ENCODE results near the gene CTNNA3. TPM values are rescaled to one million over a fixed set of nuclear protein-coding genes. Genes with fewer than 3 reads are reported as not detected.
"Not testable (repeated sequence)": the region's sequence is repeated elsewhere in the genome, so short reads cannot be mapped to it uniquely, and the experiment has no call there.

CTNNA3 gene
- total RNA-seq, 4 donors from 2014 or later, result 0.04 to 0.19 (median 0.11) TPM

DNA sequence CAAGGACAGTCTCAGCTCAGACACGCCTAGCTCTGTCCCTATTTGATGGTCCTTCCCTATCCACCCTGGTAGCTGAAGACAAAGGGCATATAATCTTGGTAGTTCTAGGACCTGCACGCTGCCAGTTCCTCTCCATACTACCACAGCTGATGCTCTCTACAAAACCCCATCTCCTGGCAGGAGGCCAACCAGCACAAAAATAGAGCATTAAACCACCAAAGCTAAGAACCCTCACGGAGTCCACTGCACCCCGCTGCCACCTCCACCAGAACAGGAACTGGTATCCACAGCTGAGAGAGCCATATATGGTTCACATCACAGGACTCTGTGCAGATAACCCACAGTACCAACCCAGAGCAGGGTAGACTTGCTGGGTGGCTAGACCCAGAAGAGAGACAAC is 470.8 kb downstream of the CTNNA3 start:
- WGBS, 2 donors, result 92% methylated on average over 4 of the region's 4 CpGs
- TF ChIP-seq, protein P1, sequence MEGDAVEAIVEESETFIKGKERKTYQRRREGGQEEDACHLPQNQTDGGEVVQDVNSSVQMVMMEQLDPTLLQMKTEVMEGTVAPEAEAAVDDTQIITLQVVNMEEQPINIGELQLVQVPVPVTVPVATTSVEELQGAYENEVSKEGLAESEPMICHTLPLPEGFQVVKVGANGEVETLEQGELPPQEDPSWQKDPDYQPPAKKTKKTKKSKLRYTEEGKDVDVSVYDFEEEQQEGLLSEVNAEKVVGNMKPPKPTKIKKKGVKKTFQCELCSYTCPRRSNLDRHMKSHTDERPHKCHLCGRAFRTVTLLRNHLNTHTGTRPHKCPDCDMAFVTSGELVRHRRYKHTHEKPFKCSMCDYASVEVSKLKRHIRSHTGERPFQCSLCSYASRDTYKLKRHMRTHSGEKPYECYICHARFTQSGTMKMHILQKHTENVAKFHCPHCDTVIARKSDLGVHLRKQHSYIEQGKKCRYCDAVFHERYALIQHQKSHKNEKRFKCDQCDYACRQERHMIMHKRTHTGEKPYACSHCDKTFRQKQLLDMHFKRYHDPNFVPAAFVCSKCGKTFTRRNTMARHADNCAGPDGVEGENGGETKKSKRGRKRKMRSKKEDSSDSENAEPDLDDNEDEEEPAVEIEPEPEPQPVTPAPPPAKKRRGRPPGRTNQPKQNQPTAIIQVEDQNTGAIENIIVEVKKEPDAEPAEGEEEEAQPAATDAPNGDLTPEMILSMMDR (IDR thresholded peaks at IDR 0.05), result no peak
- TF ChIP-seq POLR2A (IDR thresholded peaks at IDR 0.05), result no peak
- DNase-seq (ENCODE audit: low spot score in 2 of 2), result no peak
- intact Hi-C loops (cut with DNase I; ENCODE audit: low total_unique reads), result no loop called here
- H3K4me3 ChIP-seq (ENCODE audit: low read depth, poor library complexity, severe bottlenecking), result no peak overlapping the region

- no peak for TF ChIP-seq POLR2A (IDR thresholded peaks at IDR 0.05)
- TF ChIP-seq, protein P1 (IDR thresholded peaks at IDR 0.05), result no peak
- no peak for DNase-seq (ENCODE audit: low spot score in 2 of 2)
- 76 to 79% methylated on average over 5 of the region's 5 CpGs for WGBS, 2 donors
- intact Hi-C loops (cut with DNase I; ENCODE audit: low total_unique reads), result no loop called here
- no peak overlapping the region for H3K4me3 ChIP-seq (ENCODE audit: low read depth, poor library complexity, severe bottlenecking)
Observed at GRCh38 chr10:67224553-67224952, 471.4 kb downstream of the CTNNA3 start.

- no peak overlapping the region for H3K4me3 ChIP-seq (ENCODE audit: low read depth, poor library complexity, severe bottlenecking)
- intact Hi-C loops (cut with DNase I; ENCODE audit: low total_unique reads), result no loop called here
- DNase-seq (ENCODE audit: low spot score in 2 of 2), result no peak
- WGBS, 2 donors, result 75 to 79% methylated on average over 3 of the region's 3 CpGs
- TF ChIP-seq, protein P1 (IDR thresholded peaks at IDR 0.05), result no peak
- TF ChIP-seq POLR2A (IDR thresholded peaks at IDR 0.05), result no peak
Observed at GRCh38 chr10:67222934-67223333, 473.1 kb downstream of the CTNNA3 start.

- TF ChIP-seq POLR2A (IDR thresholded peaks at IDR 0.05), result no peak
- TF ChIP-seq, protein P1 (IDR thresholded peaks at IDR 0.05), result no peak
- WGBS, 2 donors, result 81% methylated on average over 4 of the region's 4 CpGs
- no peak overlapping the region for H3K4me3 ChIP-seq (ENCODE audit: low read depth, poor library complexity, severe bottlenecking)
- intact Hi-C loops (cut with DNase I; ENCODE audit: low total_unique reads), result no loop called here
- DNase-seq (ENCODE audit: low spot score in 2 of 2), result no peak
Observed at GRCh38 chr10:67221939-67222494, 474.0 kb downstream of the CTNNA3 start.

DNA sequence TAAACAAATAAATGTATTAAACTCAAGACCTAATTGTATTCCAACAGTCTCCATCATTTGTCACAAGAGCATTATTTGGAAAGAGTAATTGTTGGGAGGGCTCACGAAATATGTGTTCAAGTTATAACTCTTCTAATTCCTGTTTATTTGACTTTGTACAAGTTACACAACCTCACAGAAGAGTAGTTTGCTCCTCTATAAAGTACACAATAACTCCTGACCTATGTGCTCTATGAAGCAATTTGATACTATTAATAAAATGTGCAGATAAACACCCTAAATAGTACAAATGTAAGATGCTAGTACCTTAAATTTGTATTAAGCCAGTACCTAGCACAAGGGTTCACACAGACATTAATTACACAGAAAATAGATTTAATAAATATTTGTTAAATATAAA is 484.3 kb downstream of the CTNNA3 start:
- intact Hi-C loops (cut with DNase I; ENCODE audit: low total_unique reads), result no loop called here
- no peak for TF ChIP-seq POLR2A (IDR thresholded peaks at IDR 0.05)
- TF ChIP-seq, protein P1 (IDR thresholded peaks at IDR 0.05), result no peak

GRCh38 chr10:67207923-67208322 is 488.1 kb downstream of the CTNNA3 start:
- DNase-seq (ENCODE audit: low spot score in 2 of 2); intact Hi-C loops (cut with DNase I; ENCODE audit: low total_unique reads); H3K4me3 ChIP-seq (ENCODE audit: low read depth, poor library complexity, severe bottlenecking): not testable (repeated sequence)
- WGBS, 2 donors, result 80 to 81% methylated on average over 6 of the region's 6 CpGs

More for the DNA sequence above, 484.3 kb downstream of the CTNNA3 start:
- 85% methylated on average over 1 of the region's 1 CpG for WGBS, 2 donors
- DNase-seq (ENCODE audit: low spot score in 2 of 2), result no peak
- H3K4me3 ChIP-seq (ENCODE audit: low read depth, poor library complexity, severe bottlenecking), result no peak overlapping the region

All from lower leg skin (tissue), 4 donors.